HL-60 (cell line): ENCODE measurements around the gene VAMP4.

Source experiments
- CTCF ChIP-seq: IDR thresholded peaks from one replicate; pipeline ENCODE4 v1.5.1; 2011; ENCODE audit warnings: low read length, control low read depth, inconsistent platforms; ENCODE audit not compliant: insufficient read depth
- GABPA ChIP-seq: IDR thresholded peaks from 2 replicates; pipeline ENCODE4 v1.6.1; 2012; ENCODE audit warnings: low read depth
- POLR2AphosphoS5 ChIP-seq: IDR thresholded peaks from 2 replicates; pipeline ENCODE4 v1.6.1; 2012; ENCODE audit warnings: low read depth
- SPI1 ChIP-seq: IDR thresholded peaks from 2 replicates; pipeline ENCODE4 v1.6.1; 2012; ENCODE audit warnings: low read depth, mild to moderate bottlenecking, borderline replicate concordance
- TF ChIP-seq, protein P1 (sequence below): IDR thresholded peaks from 2 replicates; pipeline ENCODE4 v1.6.1; 2012; ENCODE audit warnings: low read depth; ENCODE audit not compliant: insufficient replicate concordance

- no peak for TF ChIP-seq CTCF
- no peak for TF ChIP-seq GABPA
- TF ChIP-seq SPI1, result no peak
- no peak for TF ChIP-seq POLR2AphosphoS5
- TF ChIP-seq, protein P1, sequence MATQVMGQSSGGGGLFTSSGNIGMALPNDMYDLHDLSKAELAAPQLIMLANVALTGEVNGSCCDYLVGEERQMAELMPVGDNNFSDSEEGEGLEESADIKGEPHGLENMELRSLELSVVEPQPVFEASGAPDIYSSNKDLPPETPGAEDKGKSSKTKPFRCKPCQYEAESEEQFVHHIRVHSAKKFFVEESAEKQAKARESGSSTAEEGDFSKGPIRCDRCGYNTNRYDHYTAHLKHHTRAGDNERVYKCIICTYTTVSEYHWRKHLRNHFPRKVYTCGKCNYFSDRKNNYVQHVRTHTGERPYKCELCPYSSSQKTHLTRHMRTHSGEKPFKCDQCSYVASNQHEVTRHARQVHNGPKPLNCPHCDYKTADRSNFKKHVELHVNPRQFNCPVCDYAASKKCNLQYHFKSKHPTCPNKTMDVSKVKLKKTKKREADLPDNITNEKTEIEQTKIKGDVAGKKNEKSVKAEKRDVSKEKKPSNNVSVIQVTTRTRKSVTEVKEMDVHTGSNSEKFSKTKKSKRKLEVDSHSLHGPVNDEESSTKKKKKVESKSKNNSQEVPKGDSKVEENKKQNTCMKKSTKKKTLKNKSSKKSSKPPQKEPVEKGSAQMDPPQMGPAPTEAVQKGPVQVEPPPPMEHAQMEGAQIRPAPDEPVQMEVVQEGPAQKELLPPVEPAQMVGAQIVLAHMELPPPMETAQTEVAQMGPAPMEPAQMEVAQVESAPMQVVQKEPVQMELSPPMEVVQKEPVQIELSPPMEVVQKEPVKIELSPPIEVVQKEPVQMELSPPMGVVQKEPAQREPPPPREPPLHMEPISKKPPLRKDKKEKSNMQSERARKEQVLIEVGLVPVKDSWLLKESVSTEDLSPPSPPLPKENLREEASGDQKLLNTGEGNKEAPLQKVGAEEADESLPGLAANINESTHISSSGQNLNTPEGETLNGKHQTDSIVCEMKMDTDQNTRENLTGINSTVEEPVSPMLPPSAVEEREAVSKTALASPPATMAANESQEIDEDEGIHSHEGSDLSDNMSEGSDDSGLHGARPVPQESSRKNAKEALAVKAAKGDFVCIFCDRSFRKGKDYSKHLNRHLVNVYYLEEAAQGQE, result no peak
These were observed 11.3 kb upstream of the VAMP4 start for GRCh38 chr1:171753182-171753581.
